Activated B cell treated with CpG ODN at 0.5 μM for 24 hours (primary cell): ENCODE results near the gene AHNAK2. TPM values are rescaled to one million over a fixed set of nuclear protein-coding genes. Genes with fewer than 3 reads are reported as not detected.
"Not testable (repeated sequence)": the region's sequence is repeated elsewhere in the genome, so short reads cannot be mapped to it uniquely, and the experiment has no call there.

Source experiments
- ATAC-seq: fragments of 200-7000 bp; cut with Tn5 transposase; one replicate; pipeline ENCODE4 v1.10.0; 2021; ENCODE audit warnings: low read depth, mild to moderate bottlenecking, moderate library complexity
- CTCF ChIA-PET: fragments of 350-600 bp; sonication (Branson Sonifier 250); formaldehyde crosslinking; loops from one replicate; lab custom pipeline; 2021; ENCODE audit warnings: antibody characterized with exemption; lab: Charles Lee
- POLR2A ChIA-PET: fragments of 350-600 bp; sonication (Branson Sonifier 250); formaldehyde crosslinking; loops from one replicate; lab custom pipeline; 2021; ENCODE audit warnings: antibody characterized with exemption; lab: Charles Lee
- DNase-seq: peaks from one replicate; pipeline ENCODE4 v3.0.0; 2022
- H3K27ac Mint-ChIP-seq: one replicate; pipeline ENCODE4 v1.8.0; 2020; ENCODE audit warnings: mixed read lengths
- H3K27me3 Mint-ChIP-seq: one replicate; pipeline ENCODE4 v1.8.0; 2021; ENCODE audit warnings: mixed read lengths
- H3K36me3 Mint-ChIP-seq: one replicate; pipeline ENCODE4 v1.8.0; 2021; ENCODE audit warnings: low read depth, mixed read lengths
- H3K4me1 Mint-ChIP-seq: one replicate; pipeline ENCODE4 v1.8.0; 2021; ENCODE audit warnings: mixed read lengths
- H3K4me3 Mint-ChIP-seq: one replicate; pipeline ENCODE4 v1.8.0; 2020; ENCODE audit warnings: mild to moderate bottlenecking, mixed read lengths
- H3K9me3 Mint-ChIP-seq: one replicate; pipeline ENCODE4 v1.8.0; 2020; ENCODE audit warnings: mixed read lengths
- CTCF ChIP-seq: fragments of 200-600 bp; IDR thresholded peaks from one replicate; pipeline ENCODE4 v1.8.0; 2022; ENCODE audit warnings: antibody characterized with exemption, mild to moderate bottlenecking
- intact Hi-C: fragments of 100-400 bp; cut with micrococcal nuclease; formaldehyde crosslinking; loops from one replicate; pipeline ENCODE4 v1.15.1; 2024
- total RNA-seq: library from RNA; stranded (reverse); gene quantifications from 2 replicates; pipeline ENCODE4 v1.2.3, GENCODE V29; 2022

Gene AHNAK2
- not detected in 2 replicates for total RNA-seq

GRCh38 chr14:104977681-104978653 is at the start of gene AHNAK2:
TSS of gene AHNAK2 (minus strand) at chr14:104978374. CDS start at chr14:104978237, 137 bp downstream.
- Mint-ChIP-seq H3K9me3 (no peaks in the 10 kb centered on the region), H3K4me1 (peaks cover 14% of the 10 kb centered on the region), H3K4me3 (peak within 1 kb of the TSS; percentile 77), H3K27ac (no peak within 1 kb of the TSS), H3K36me3 (no peaks in the 10 kb centered on the region), H3K27me3 (peaks cover 21% of the 10 kb centered on the region)
- TF ChIP-seq CTCF: no peak
- intact Hi-C loops: loop anchor here (2.0 kb wide), 1 partner anchor 375 kb away; no protein-coding TSS in a partner anchor
- CTCF ChIA-PET: no interaction called here
- ATAC-seq (peak; percentile 73), DNase-seq (no peak)
- POLR2A ChIA-PET: no interaction called here

GRCh38 chr14:105027718-105028117 is 49.5 kb upstream of the AHNAK2 start:
- H3K36me3 Mint-ChIP-seq, POLR2A ChIA-PET, intact Hi-C loops, H3K4me3 Mint-ChIP-seq, H3K27ac Mint-ChIP-seq, DNase-seq, ATAC-seq, H3K27me3 Mint-ChIP-seq, H3K9me3 Mint-ChIP-seq: not testable (repeated sequence)
- CTCF ChIA-PET: interaction anchor here (0.8 to 1.2 kb wide), 2 partner anchors 8 to 16 kb away, joined by 3 read pairs; no protein-coding TSS in a partner anchor
- peaks cover 34% of the 10 kb centered on the region for H3K4me1 Mint-ChIP-seq

- POLR2A ChIA-PET: interaction anchor here (0.9 to 3.1 kb wide), 3 partner anchors 10 to 42 kb away, joined by 3 to 12 read pairs (median 5); partner anchors contain the start of genes CLBA1 and GPR132
These were observed 48.8 kb upstream of the AHNAK2 start for GRCh38 chr14:105026802-105027563.

GRCh38 chr14:105026033-105026785 is 48.0 kb upstream of the AHNAK2 start:
- Mint-ChIP-seq H3K9me3 (no peaks in the 10 kb centered on the region), H3K36me3 (peaks cover 2% of the 10 kb centered on the region), H3K4me3 (peak overlapping the region; percentile 55), H3K27me3 (no peaks in the 10 kb centered on the region), H3K4me1 (peaks cover 37% of the 10 kb centered on the region), H3K27ac (peak overlapping the region; percentile 83)
- no peak for TF ChIP-seq CTCF
- DNase-seq (no peak), ATAC-seq (peak; percentile 12)
- ChIA-PET POLR2A (interaction anchor here (0.6 to 3.1 kb wide), 5 partner anchors 9 to 51 kb away, joined by 3 to 12 read pairs (median 3); partner anchors contain the start of genes CLBA1 and GPR132), CTCF (interaction anchor here (1.5 to 1.6 kb wide), 2 partner anchors 19 to 20 kb away, joined by 4 to 5 read pairs; no protein-coding TSS in a partner anchor)
- intact Hi-C loops: no loop called here

More at GRCh38 chr14:105026802-105027563, 48.8 kb upstream of the AHNAK2 start:
- no peak overlapping the region for H3K27ac Mint-ChIP-seq
- H3K4me3 Mint-ChIP-seq: no peak overlapping the region
- CTCF ChIA-PET: no interaction called here
- ATAC-seq: no peak
- intact Hi-C loops: no loop called here
- H3K27me3 Mint-ChIP-seq: no peaks in the 10 kb centered on the region
- H3K4me1 Mint-ChIP-seq: peaks cover 32% of the 10 kb centered on the region
- DNase-seq: no peak
- no peaks in the 10 kb centered on the region for H3K9me3 Mint-ChIP-seq
- H3K36me3 Mint-ChIP-seq: peaks cover 2% of the 10 kb centered on the region
- no peak for TF ChIP-seq CTCF
